ENCODE measurements around the gene OSBPL2. TPM values are rescaled to one million over a fixed set of nuclear protein-coding genes. Genes with fewer than 3 reads are reported as not detected.

Gene OSBPL2
- total and polyA plus RNA-seq, 2 donors (not counting 1 experiment from before 2014, with no cell fraction given), result 28.1 to 74.3 TPM

- peaks cover 58% of the 10 kb centered on the region for H3K79me2 ChIP-seq (ENCODE audit: control insufficient read depth, insufficient read depth, low read length)
- no peak for TF ChIP-seq CTCF (IDR thresholded peaks at IDR 0.05)
- TF ChIP-seq EZH2 (IDR thresholded peaks at IDR 0.05; ENCODE audit: borderline replicate concordance, insufficient read depth, low read depth, low read length, poor library complexity, severe bottlenecking), result no peak
- H3K4me2 ChIP-seq (replicated peaks; ENCODE audit: low read depth, low read length, poor library complexity, severe bottlenecking), result no peak overlapping the region
- H3K27me3 ChIP-seq (replicated peaks in 1 of 4; ENCODE audit: control extremely low read depth in 1 of 4, control insufficient read depth in 3 of 4, insufficient read depth in 4 of 4, low read length in 3 of 4), result no peaks in the 10 kb centered on the region
- H3K4me3 ChIP-seq (ENCODE audit: control extremely low read depth in 1 of 5, extremely low read depth in 1 of 5, insufficient read depth in 1 of 5, low read depth in 2 of 5, low read length in 4 of 5), result no peak overlapping the region
- no peak overlapping the region for H2AFZ ChIP-seq (ENCODE audit: insufficient read depth, low read depth, low read length, poor library complexity, severe bottlenecking)
- intact Hi-C loops (cut with micrococcal nuclease), result no loop called here
- 96% methylated on average over 16 of the region's 25 CpGs for WGBS (ENCODE audit: insufficient coverage)
- H3K27ac ChIP-seq (ENCODE audit: low read length in 2 of 2), result no peak overlapping the region
- H3K9ac ChIP-seq (ENCODE audit: low read length), result no peak overlapping the region
- Mint-ChIP-seq H3K4me1 (peaks cover 18% of the 10 kb centered on the region), H3K27ac (no peak overlapping the region), H3K9me3 (ENCODE audit: insufficient read depth) (no peaks in the 10 kb centered on the region), H3K27me3 (no peaks in the 10 kb centered on the region), H3K4me3 (no peak overlapping the region)
- DNase-seq, result no peak
- ChIA-PET POLR2A (no interaction called here), CTCF (no interaction called here)
- H3K36me3 ChIP-seq (replicated peaks in 1 of 2; ENCODE audit: control extremely low read depth in 1 of 2, control insufficient read depth in 1 of 2, extremely low read depth in 1 of 2, insufficient read depth in 2 of 2, low read length in 1 of 2), result peaks cover 4 to 34% of the 10 kb centered on the region in 2 experiments
- H3K4me1 ChIP-seq (ENCODE audit: control insufficient read depth in 2 of 2, insufficient read depth in 2 of 2, low read length in 2 of 2), result no peaks in the 10 kb centered on the region
- no peak for ATAC-seq (ENCODE audit: low read depth)
- H4K20me1 ChIP-seq (ENCODE audit: control insufficient read depth, insufficient read depth, low read length, poor library complexity, severe bottlenecking), result peaks cover 26% of the 10 kb centered on the region
- no peaks in the 10 kb centered on the region for H3K9me3 ChIP-seq (ENCODE audit: control extremely low read depth in 1 of 3, control insufficient read depth in 2 of 3, insufficient read depth in 1 of 3, low read length in 2 of 3)
Measured at GRCh38 chr20:62190639-62191411, 47.5 kb upstream of the OSBPL2 start.

GRCh38 chr20:62191781-62192559 lies 46.4 kb upstream of the OSBPL2 start:
- ChIA-PET CTCF (no interaction called here), POLR2A (interaction anchor here (0.5 kb wide), 1 partner anchor 14 kb away, joined by 8 read pairs; no protein-coding TSS in a partner anchor)
- ATAC-seq (ENCODE audit: low read depth), result no peak
- TF ChIP-seq CTCF (IDR thresholded peaks at IDR 0.05), result no peak
- TF ChIP-seq EZH2 (IDR thresholded peaks at IDR 0.05; ENCODE audit: borderline replicate concordance, insufficient read depth, low read depth, low read length, poor library complexity, severe bottlenecking), result no peak
- no peaks in the 10 kb centered on the region for H3K9me3 ChIP-seq (ENCODE audit: control extremely low read depth in 1 of 3, control insufficient read depth in 2 of 3, insufficient read depth in 1 of 3, low read length in 2 of 3)
- H3K4me2 ChIP-seq (replicated peaks; ENCODE audit: low read depth, low read length, poor library complexity, severe bottlenecking), result no peak overlapping the region
- H3K4me1 ChIP-seq (ENCODE audit: control insufficient read depth in 2 of 2, insufficient read depth in 2 of 2, low read length in 2 of 2), result no peaks in the 10 kb centered on the region
- no peak for DNase-seq
- no peaks in the 10 kb centered on the region for H3K27me3 Mint-ChIP-seq
- peaks cover 20% of the 10 kb centered on the region for H4K20me1 ChIP-seq (ENCODE audit: control insufficient read depth, insufficient read depth, low read length, poor library complexity, severe bottlenecking)
- 90% methylated on average over 14 of the region's 14 CpGs for WGBS (ENCODE audit: insufficient coverage)
- no peak overlapping the region for H3K27ac Mint-ChIP-seq
- peaks cover 15% of the 10 kb centered on the region for H3K4me1 Mint-ChIP-seq
- peaks cover 4 to 41% of the 10 kb centered on the region in 2 experiments for H3K36me3 ChIP-seq (replicated peaks in 1 of 2; ENCODE audit: control extremely low read depth in 1 of 2, control insufficient read depth in 1 of 2, extremely low read depth in 1 of 2, insufficient read depth in 2 of 2, low read length in 1 of 2)
- no peaks in the 10 kb centered on the region for H3K27me3 ChIP-seq (replicated peaks in 1 of 4; ENCODE audit: control extremely low read depth in 1 of 4, control insufficient read depth in 3 of 4, insufficient read depth in 4 of 4, low read length in 3 of 4)
- no peak overlapping the region for H3K9ac ChIP-seq (ENCODE audit: low read length)
- no peaks in the 10 kb centered on the region for H3K9me3 Mint-ChIP-seq (ENCODE audit: insufficient read depth)
- intact Hi-C loops (cut with micrococcal nuclease), result no loop called here
- no peak overlapping the region for H3K4me3 ChIP-seq (ENCODE audit: control extremely low read depth in 1 of 5, extremely low read depth in 1 of 5, insufficient read depth in 1 of 5, low read depth in 2 of 5, low read length in 4 of 5)
- peaks cover 52% of the 10 kb centered on the region for H3K79me2 ChIP-seq (ENCODE audit: control insufficient read depth, insufficient read depth, low read length)
- no peak overlapping the region for H2AFZ ChIP-seq (ENCODE audit: insufficient read depth, low read depth, low read length, poor library complexity, severe bottlenecking)
- no peak overlapping the region for H3K4me3 Mint-ChIP-seq
- H3K27ac ChIP-seq (ENCODE audit: low read length in 2 of 2), result no peak overlapping the region
